NCI-H2196 treated with DMSO at 0.1 percent for 48 hours (cell line): ENCODE data around the gene SYPL2.
A peak's percentile ranks its signal among the peaks of the same experiment; 100 is the strongest.
"Not testable (repeated sequence)": the region's sequence is repeated elsewhere in the genome, so short reads cannot be mapped to it uniquely, and the experiment has no call there.

Experiments used
- DNase-seq: peaks from one replicate; lab custom pipeline; 2025; ENCODE audit not compliant: unreplicated experiment; lab: John Stamatoyannopoulos, UW

Gene SYPL2

GRCh38 chr1:109466452-109467300 lies at the start of gene SYPL2:
SYPL2 (plus strand) TSS chr1:109466546; CDS start chr1:109466844, 298 bp downstream.
- DNase-seq, result no peak

GRCh38 chr1:109423498-109423897 lies 42.8 kb upstream of the SYPL2 start:
- DNase-seq, result no peak

- DNase-seq, result no peak
These were observed 40.7 kb upstream of the SYPL2 start for GRCh38 chr1:109425391-109426280.

- DNase-seq, result peak; percentile 99
These were observed 39.8 kb upstream of the SYPL2 start, which contains the start of gene PSMA5 for GRCh38 chr1:109426281-109427170. PSMA5 (minus strand) TSS chr1:109426448; CDS start chr1:109426330, 118 bp downstream.

GRCh38 chr1:109427171-109427467 lies 39.2 kb upstream of the SYPL2 start:
- no peak for DNase-seq

GRCh38 chr1:109432336-109432735 lies 34.0 kb upstream of the SYPL2 start:
- DNase-seq, result no peak

- DNase-seq, result no peak
These were observed 33.0 kb upstream of the SYPL2 start for GRCh38 chr1:109433322-109433721.

- no peak for DNase-seq
These were observed 31.9 kb upstream of the SYPL2 start for GRCh38 chr1:109434484-109434883.

GRCh38 chr1:109438798-109439297 lies 27.5 kb upstream of the SYPL2 start:
- DNase-seq, result no peak

- DNase-seq, result no peak
These were observed 25.3 kb upstream of the SYPL2 start for GRCh38 chr1:109441069-109441468.

GRCh38 chr1:109443476-109443875 lies 22.9 kb upstream of the SYPL2 start:
- no peak for DNase-seq

- no peak for DNase-seq
These were observed 22.0 kb upstream of the SYPL2 start for GRCh38 chr1:109444346-109444745.

GRCh38 chr1:109445949-109446695 lies 20.2 kb upstream of the SYPL2 start:
- not testable (repeated sequence) for DNase-seq

GRCh38 chr1:109447524-109447923 lies 18.8 kb upstream of the SYPL2 start:
- DNase-seq, result no peak

- no peak for DNase-seq
These were observed 11.7 kb upstream of the SYPL2 start for GRCh38 chr1:109454497-109455133.

- DNase-seq, result no peak
These were observed 8.5 kb upstream of the SYPL2 start for GRCh38 chr1:109457819-109458218.

- DNase-seq, result no peak
These were observed 258 bp upstream of the SYPL2 start for GRCh38 chr1:109466125-109466451.

GRCh38 chr1:109467301-109467777 lies 993 bp downstream of the SYPL2 start:
- DNase-seq, result no peak

- DNase-seq, result no peak
These were observed 1.7 kb downstream of the SYPL2 start for GRCh38 chr1:109468061-109468460.

- no peak for DNase-seq
These were observed 2.6 kb downstream of the SYPL2 start for GRCh38 chr1:109468903-109469302.
